T-helper 9 cell (primary cell): ENCODE measurements around the gene ZDHHC14.
"Not testable (repeated sequence)": the region's sequence is repeated elsewhere in the genome, so short reads cannot be mapped to it uniquely, and the experiment has no call there.

Source experiments
- DNase-seq: peaks from one replicate; pipeline ENCODE4 v3.0.0-alpha.2; 2020

Gene ZDHHC14

GRCh38 chr6:157709555-157709954, 328.6 kb downstream of the ZDHHC14 start:
- DNase-seq = no peak

GRCh38 chr6:157710604-157711003, 329.6 kb downstream of the ZDHHC14 start:
- no peak for DNase-seq

GRCh38 chr6:157711060-157711459, 330.1 kb downstream of the ZDHHC14 start:
- DNase-seq = no peak

DNA sequence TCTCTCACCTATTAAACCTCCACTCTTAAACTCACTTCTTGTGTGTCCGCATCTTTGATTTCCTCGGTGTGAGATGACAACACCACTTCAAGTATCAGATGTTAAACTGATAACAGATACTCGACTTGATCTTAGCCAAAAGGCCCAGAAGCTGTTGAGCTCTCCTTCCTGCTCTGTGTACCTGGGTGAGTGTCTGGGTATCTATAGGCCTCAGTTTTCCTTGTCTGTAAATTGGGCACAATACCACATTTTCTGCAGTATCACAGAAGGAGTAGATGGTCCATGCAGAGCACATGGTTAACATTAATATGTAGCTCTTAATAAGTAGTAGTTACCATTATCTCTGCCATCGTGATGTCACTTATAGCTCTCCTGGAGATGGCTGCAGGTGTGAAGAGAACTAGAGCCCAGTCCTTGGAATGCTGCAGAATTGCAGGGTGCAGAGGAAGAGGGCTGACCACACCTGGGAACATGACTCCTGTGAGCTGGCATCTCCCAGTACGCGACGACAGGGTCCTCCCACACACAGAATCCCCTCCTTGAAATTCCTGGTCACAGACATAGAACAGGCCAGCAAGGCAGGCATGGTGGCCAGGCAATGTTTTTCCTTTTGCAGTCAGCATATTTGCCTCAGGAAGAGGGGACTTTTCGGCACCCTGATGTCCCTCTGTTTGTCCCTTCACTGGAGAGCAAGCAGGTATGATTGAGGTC, 331.8 kb downstream of the ZDHHC14 start:
- DNase-seq = no peak

GRCh38 chr6:157713451-157714152, 332.6 kb downstream of the ZDHHC14 start:
- no peak for DNase-seq

DNA sequence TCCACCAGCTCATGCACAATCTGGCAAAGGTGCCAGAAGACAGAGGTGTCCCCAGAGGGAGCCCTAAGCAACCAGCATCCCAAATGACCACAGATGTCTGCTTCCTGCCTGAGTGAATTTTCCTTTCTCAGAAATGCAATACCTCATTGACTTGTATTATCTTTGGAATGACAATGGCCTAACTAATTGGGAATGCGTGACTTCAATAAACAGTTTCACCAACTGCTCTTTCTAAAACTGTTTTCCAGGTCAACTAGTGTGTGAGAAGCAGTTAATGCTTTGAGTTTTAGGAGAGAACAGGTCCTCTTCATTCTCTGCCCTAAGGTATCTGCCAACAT, 333.1 kb downstream of the ZDHHC14 start:
- DNase-seq = no peak

DNA sequence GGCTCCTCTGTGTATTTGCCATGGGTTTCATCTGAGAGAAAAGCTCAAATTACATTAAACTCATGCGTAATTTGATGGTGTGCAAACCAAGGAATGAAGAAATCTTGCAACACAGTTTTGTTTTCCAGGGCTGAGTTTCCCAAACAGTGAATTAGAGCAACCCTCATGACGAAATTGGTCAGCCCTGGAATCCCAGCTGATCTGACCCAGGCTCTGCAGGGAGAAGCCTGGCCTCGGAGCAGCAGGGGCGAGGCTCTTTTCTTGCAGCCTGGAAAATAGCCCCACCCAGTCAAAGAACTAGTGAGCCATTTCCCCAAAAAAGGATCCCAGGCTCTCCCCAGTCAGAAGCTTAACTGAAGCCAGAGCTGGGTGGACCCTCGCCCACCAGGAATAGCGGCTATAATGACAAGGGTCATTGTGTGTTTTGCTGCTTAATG, 334.8 kb downstream of the ZDHHC14 start:
- DNase-seq = no peak

GRCh38 chr6:157716251-157716995, 335.4 kb downstream of the ZDHHC14 start:
- no peak for DNase-seq

DNA sequence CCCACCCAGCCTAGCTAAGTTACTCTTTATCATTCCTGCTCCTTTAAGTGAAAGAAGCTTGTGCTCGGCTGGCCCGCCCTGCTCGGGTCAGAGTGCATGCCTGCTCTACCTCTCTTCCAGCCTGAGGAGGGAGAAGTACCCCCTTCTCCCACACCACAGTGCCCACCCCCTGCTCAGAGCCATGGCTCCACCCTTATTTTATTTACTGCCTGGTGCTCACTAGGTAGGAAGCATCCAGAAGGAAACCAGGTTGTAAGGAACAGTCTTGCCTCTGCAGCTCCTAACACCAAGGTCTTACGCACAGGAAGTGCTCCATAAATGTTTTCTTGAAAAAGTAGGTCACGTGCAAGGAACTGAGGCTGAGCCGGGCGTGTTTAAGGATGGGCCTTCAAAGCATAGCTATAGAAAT, 336.4 kb downstream of the ZDHHC14 start:
- DNase-seq = no peak

- DNase-seq = no peak
Measured at GRCh38 chr6:157718503-157719187, 337.7 kb downstream of the ZDHHC14 start.

DNA sequence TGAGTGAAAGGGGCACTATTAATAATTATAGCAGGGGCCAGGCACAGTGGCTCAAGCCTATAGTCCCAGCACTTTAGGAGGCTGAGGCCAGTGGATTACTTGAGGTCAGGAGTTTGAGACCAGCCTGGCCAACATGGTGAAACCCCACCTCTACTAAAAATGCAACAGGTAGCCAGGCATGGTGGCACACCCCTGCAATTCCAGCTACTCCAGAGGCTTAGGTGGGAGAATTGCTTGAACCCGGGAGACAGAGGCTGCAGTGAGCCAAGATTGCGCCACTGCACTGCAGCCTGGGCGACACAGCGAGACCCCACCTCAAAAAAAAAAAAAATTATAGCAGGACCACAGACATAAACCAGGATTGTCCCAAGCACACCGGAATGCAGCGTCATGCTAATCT, 340.0 kb downstream of the ZDHHC14 start:
- DNase-seq = not testable (repeated sequence)

- DNase-seq = no peak
Measured at GRCh38 chr6:157721426-157721825, 340.4 kb downstream of the ZDHHC14 start.

DNA sequence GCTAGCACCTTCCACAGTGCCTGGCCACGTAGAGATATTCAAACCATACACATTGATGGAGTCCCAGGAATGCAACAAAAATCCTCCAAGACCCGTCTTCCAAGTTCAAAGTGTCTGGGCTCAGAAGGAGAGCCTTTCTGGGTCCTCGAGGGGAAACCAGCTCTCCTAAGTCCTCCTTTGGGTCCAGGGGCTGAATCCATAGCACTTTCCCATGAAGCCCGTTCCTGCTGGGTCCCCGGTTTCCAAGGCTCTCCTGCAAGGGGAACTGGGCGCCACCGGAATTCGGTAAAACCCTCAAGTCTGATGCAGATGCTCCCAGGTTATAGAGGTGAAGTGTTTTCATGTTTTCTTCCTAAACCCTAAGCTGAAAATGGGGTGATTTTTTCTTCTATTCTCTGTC, 340.8 kb downstream of the ZDHHC14 start:
- DNase-seq = no peak

GRCh38 chr6:157723376-157723775, 342.4 kb downstream of the ZDHHC14 start:
- no peak for DNase-seq

DNA sequence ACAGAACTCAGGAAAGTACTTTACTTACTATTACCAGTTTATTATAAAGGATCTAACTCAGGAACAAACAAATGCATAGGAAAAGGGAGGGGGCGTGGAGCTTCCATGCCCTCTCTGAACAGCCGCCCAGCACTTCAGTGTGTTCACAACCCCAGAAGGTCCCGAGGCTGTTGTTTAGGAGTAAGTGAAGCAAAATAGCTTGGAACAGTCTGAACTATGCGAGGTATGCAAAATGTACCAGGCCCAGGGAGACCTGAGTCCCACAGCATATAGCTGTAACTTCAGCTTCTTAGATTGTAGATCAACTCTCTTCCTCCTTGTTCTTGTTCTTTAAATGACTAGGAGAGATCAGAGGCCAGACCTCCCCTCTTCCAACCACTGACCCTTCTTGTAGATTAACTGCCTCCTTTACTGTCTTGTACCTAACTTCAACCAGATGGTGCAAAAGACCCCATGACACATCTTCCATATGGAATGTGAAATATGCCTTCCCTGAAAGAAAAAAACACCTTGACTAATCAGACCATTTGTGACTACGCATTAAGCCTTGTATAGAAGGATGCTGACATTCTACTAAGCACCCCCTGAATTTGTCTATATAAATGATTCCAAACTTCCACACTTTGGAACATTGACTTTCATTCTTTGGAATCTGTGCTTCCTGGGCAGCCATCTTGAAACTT, 343.3 kb downstream of the ZDHHC14 start:
- no peak for DNase-seq

- no peak for DNase-seq
Measured at GRCh38 chr6:157724960-157725741, 344.2 kb downstream of the ZDHHC14 start.

DNA sequence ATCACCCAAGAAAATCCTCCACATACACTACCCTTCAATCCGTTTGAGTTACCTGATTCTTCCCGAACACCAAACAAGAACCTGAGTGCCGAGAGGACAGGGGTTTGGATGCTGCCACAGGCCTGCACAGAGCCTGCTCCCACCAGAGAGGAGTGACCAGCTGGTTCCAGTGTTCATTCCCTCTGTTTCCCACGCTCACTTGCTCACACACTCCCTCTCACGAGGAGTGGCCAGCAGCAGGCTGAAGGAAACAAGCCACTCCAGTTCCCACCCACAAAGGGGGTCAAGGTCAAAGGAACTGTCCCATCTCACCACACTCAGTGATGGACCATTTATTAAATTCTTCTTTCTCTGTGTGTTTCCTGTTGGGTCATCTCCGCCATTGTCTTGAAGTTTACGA, 344.8 kb downstream of the ZDHHC14 start:
- no peak for DNase-seq

GRCh38 chr6:157726892-157727628, 346.1 kb downstream of the ZDHHC14 start:
- DNase-seq = no peak
